IPS-18c (cell line): ENCODE data around the gene TCAF1.

Experiments
- H3K4me3 ChIP-seq: 2 replicates; pipeline ENCODE4 v1.7.0; 2013; ENCODE audit warnings: low read depth, mild to moderate bottlenecking, low read length, moderate library complexity; ENCODE audit not compliant: insufficient read depth
- H3K9me3 ChIP-seq: one replicate; pipeline ENCODE4 v1.6.1; 2013; ENCODE audit warnings: mild to moderate bottlenecking, low read length, moderate library complexity; ENCODE audit not compliant: control insufficient read depth, insufficient read depth

Gene TCAF1

GRCh38 chr7:143909863-143910262, 7.9 kb upstream of the TCAF1 start:
- H3K9me3 ChIP-seq, result no peaks in the 10 kb centered on the region
- no peak overlapping the region for H3K4me3 ChIP-seq

- Histone ChIP-seq H3K9me3 (no peaks in the 10 kb centered on the region), H3K4me3 (no peak overlapping the region)
Measured at GRCh38 chr7:143908120-143908519, 6.1 kb upstream of the TCAF1 start.

GRCh38 chr7:143906895-143907294, 4.9 kb upstream of the TCAF1 start:
- no peaks in the 10 kb centered on the region for H3K9me3 ChIP-seq
- no peak overlapping the region for H3K4me3 ChIP-seq

- Histone ChIP-seq H3K9me3 (no peaks in the 10 kb centered on the region), H3K4me3 (no peak overlapping the region; the same call in 1 of the 2 replicates)
Measured at GRCh38 chr7:143906151-143906550, 4.2 kb upstream of the TCAF1 start.

- H3K9me3 ChIP-seq, result no peaks in the 10 kb centered on the region
- no peak overlapping the region for H3K4me3 ChIP-seq
Measured at GRCh38 chr7:143905509-143905908, 3.5 kb upstream of the TCAF1 start.

- no peak overlapping the region; the same call in 1 of the 2 replicates for H3K4me3 ChIP-seq
Measured at GRCh38 chr7:143902332-143902899, 440 bp upstream of the TCAF1 start.

GRCh38 chr7:143901332-143901667, 676 bp downstream of the TCAF1 start:
- Histone ChIP-seq H3K9me3 (no peaks in the 10 kb centered on the region), H3K4me3 (peak overlapping the region; percentile 82)

More at GRCh38 chr7:143902332-143902899, 440 bp upstream of the TCAF1 start:
- no peaks in the 10 kb centered on the region for H3K9me3 ChIP-seq

GRCh38 chr7:143900230-143900766, 1.7 kb downstream of the TCAF1 start:
- Histone ChIP-seq H3K9me3 (no peaks in the 10 kb centered on the region), H3K4me3 (peak overlapping the region; percentile 82)

GRCh38 chr7:143898810-143899209, 3.2 kb downstream of the TCAF1 start:
- Histone ChIP-seq H3K9me3 (no peaks in the 10 kb centered on the region), H3K4me3 (no peak overlapping the region)

- Histone ChIP-seq H3K4me3 (no peak overlapping the region), H3K9me3 (no peaks in the 10 kb centered on the region)
Measured at GRCh38 chr7:143896667-143897066, 5.3 kb downstream of the TCAF1 start.

GRCh38 chr7:143892527-143893300, 9.3 kb downstream of the TCAF1 start:
- Histone ChIP-seq H3K9me3 (no peaks in the 10 kb centered on the region), H3K4me3 (no peak overlapping the region)

GRCh38 chr7:143891457-143891856, 10.5 kb downstream of the TCAF1 start:
- no peak overlapping the region for H3K4me3 ChIP-seq

GRCh38 chr7:143890558-143890957, 11.4 kb downstream of the TCAF1 start:
- Histone ChIP-seq H3K9me3 (no peaks in the 10 kb centered on the region), H3K4me3 (no peak overlapping the region)

More at GRCh38 chr7:143891457-143891856, 10.5 kb downstream of the TCAF1 start:
- no peaks in the 10 kb centered on the region for H3K9me3 ChIP-seq

- no peaks in the 10 kb centered on the region for H3K9me3 ChIP-seq
- no peak overlapping the region for H3K4me3 ChIP-seq
Measured at GRCh38 chr7:143889068-143889467, 12.9 kb downstream of the TCAF1 start.

- Histone ChIP-seq H3K4me3 (no peak overlapping the region), H3K9me3 (no peaks in the 10 kb centered on the region)
Measured at GRCh38 chr7:143886826-143887477, 15.0 kb downstream of the TCAF1 start.

GRCh38 chr7:143885951-143886350, 16.0 kb downstream of the TCAF1 start:
- Histone ChIP-seq H3K4me3 (no peak overlapping the region), H3K9me3 (no peaks in the 10 kb centered on the region)

- Histone ChIP-seq H3K9me3 (no peaks in the 10 kb centered on the region), H3K4me3 (peak overlapping the region; percentile 84)
Measured at GRCh38 chr7:143884969-143885559, 16.9 kb downstream of the TCAF1 start.
